NCI-H2227 (cell line): ENCODE results near the gene STYXL2.

Source experiments
- DNase-seq: peaks from one replicate; lab custom pipeline; 2025; ENCODE audit not compliant: unreplicated experiment; lab: John Stamatoyannopoulos, UW

STYXL2 gene

GRCh38 chr1:167107456-167107855, 13.6 kb downstream of the STYXL2 start:
- no peak for DNase-seq

- DNase-seq: no peak
Observed at GRCh38 chr1:167109125-167109524, 15.2 kb downstream of the STYXL2 start.

GRCh38 chr1:167110586-167110985, 16.7 kb downstream of the STYXL2 start:
- DNase-seq: no peak

GRCh38 chr1:167111868-167112709, 18.2 kb downstream of the STYXL2 start:
- no peak for DNase-seq

GRCh38 chr1:167114725-167115124, 20.9 kb downstream of the STYXL2 start:
- no peak for DNase-seq

- DNase-seq: no peak
Observed at GRCh38 chr1:167115655-167116054, 21.8 kb downstream of the STYXL2 start.

GRCh38 chr1:167116174-167116573, 22.3 kb downstream of the STYXL2 start:
- no peak for DNase-seq

GRCh38 chr1:167117225-167117624, 23.4 kb downstream of the STYXL2 start:
- DNase-seq: no peak

- DNase-seq: no peak
Observed at GRCh38 chr1:167118188-167118587, 24.3 kb downstream of the STYXL2 start.

GRCh38 chr1:167119696-167120095, 25.8 kb downstream of the STYXL2 start:
- no peak for DNase-seq

- no peak for DNase-seq
Observed at GRCh38 chr1:167120899-167121298, 27.0 kb downstream of the STYXL2 start.

- peak; percentile 55 for DNase-seq
Observed at GRCh38 chr1:167121375-167122120, 27.7 kb downstream of the STYXL2 start.

GRCh38 chr1:167122121-167122480, 28.2 kb downstream of the STYXL2 start:
- no peak for DNase-seq

- DNase-seq: no peak
Observed at GRCh38 chr1:167122568-167122967, 28.7 kb downstream of the STYXL2 start.

GRCh38 chr1:167126317-167126716, 32.4 kb downstream of the STYXL2 start:
- no peak for DNase-seq

GRCh38 chr1:167126811-167127210, 32.9 kb downstream of the STYXL2 start:
- no peak for DNase-seq

- no peak for DNase-seq
Observed at GRCh38 chr1:167127236-167127635, 33.4 kb downstream of the STYXL2 start.

GRCh38 chr1:167127661-167128060, 33.8 kb downstream of the STYXL2 start:
- no peak for DNase-seq

- no peak for DNase-seq
Observed at GRCh38 chr1:167128261-167129227, 34.7 kb downstream of the STYXL2 start.

- no peak for DNase-seq
Observed at GRCh38 chr1:167130829-167131510, 37.1 kb downstream of the STYXL2 start.
